Measurements from ENCODE around the gene PCDHGA7.
"Not testable (repeated sequence)": the region's sequence is repeated elsewhere in the genome, so short reads cannot be mapped to it uniquely, and the experiment has no call there.

PCDHGA7 gene

GRCh38 chr5:141409598-141410306 lies 27.2 kb downstream of the PCDHGA7 start:
- DNase-seq (ENCODE audit: low read depth) = no peak
- no peak overlapping the region for H3K4me3 ChIP-seq (ENCODE audit: low read length)
- TF ChIP-seq, protein P1, sequence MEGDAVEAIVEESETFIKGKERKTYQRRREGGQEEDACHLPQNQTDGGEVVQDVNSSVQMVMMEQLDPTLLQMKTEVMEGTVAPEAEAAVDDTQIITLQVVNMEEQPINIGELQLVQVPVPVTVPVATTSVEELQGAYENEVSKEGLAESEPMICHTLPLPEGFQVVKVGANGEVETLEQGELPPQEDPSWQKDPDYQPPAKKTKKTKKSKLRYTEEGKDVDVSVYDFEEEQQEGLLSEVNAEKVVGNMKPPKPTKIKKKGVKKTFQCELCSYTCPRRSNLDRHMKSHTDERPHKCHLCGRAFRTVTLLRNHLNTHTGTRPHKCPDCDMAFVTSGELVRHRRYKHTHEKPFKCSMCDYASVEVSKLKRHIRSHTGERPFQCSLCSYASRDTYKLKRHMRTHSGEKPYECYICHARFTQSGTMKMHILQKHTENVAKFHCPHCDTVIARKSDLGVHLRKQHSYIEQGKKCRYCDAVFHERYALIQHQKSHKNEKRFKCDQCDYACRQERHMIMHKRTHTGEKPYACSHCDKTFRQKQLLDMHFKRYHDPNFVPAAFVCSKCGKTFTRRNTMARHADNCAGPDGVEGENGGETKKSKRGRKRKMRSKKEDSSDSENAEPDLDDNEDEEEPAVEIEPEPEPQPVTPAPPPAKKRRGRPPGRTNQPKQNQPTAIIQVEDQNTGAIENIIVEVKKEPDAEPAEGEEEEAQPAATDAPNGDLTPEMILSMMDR (IDR thresholded peaks at IDR 0.05; ENCODE audit: insufficient read depth, low read depth, low read length, missing control alignments) = no peak

- TF ChIP-seq, protein P1 (IDR thresholded peaks at IDR 0.05; ENCODE audit: insufficient read depth, low read depth, low read length, missing control alignments) = no peak
- DNase-seq (ENCODE audit: low read depth) = no peak
- H3K4me3 ChIP-seq (ENCODE audit: low read length) = no peak overlapping the region
Measured at GRCh38 chr5:141411575-141411974, 29.0 kb downstream of the PCDHGA7 start.

DNA sequence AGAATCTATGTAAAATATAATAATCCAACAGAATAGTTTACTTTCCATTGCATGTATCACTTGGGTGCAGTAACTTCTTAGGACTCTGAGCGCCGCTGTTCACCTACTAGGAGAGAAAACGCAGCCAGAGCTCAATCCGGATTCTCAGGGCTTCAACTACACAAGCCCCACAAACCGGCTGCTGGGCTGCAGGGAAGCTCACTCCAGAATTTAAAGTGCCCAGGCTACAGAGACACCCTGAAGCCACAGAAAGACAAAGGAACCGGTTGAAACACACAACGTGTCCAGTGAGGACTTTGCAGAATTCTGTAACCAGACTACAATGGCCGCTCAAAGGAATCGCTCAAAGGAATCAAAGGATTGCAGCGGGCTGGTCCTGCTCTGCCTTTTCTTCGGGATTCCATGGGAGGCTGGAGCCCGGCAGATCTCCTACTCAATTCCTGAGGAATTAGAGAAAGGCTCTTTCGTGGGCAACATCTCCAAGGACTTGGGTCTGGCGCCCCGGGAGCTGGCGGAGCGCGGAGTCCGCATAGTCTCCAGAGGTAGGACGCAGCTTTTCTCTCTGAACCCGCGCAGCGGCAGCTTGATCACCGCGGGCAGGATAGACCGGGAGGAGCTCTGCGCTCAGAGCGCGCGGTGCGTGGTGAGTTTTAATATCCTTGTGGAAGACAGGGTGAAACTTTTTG lies 30.5 kb downstream of the PCDHGA7 start, which contains the start of gene PCDHGA10:
Gene PCDHGA10 (plus strand): TSS at position 134 of the 686 bp plus-strand sequence. CDS start 189 bp downstream, at position 323.
- peak; percentile 79 for DNase-seq (ENCODE audit: low read depth)
- H3K4me3 ChIP-seq (ENCODE audit: low read length) = peak within 1 kb of the TSS; percentile 55
- TF ChIP-seq, protein P1 (IDR thresholded peaks at IDR 0.05; ENCODE audit: insufficient read depth, low read depth, low read length, missing control alignments) = peak; percentile 74

DNA sequence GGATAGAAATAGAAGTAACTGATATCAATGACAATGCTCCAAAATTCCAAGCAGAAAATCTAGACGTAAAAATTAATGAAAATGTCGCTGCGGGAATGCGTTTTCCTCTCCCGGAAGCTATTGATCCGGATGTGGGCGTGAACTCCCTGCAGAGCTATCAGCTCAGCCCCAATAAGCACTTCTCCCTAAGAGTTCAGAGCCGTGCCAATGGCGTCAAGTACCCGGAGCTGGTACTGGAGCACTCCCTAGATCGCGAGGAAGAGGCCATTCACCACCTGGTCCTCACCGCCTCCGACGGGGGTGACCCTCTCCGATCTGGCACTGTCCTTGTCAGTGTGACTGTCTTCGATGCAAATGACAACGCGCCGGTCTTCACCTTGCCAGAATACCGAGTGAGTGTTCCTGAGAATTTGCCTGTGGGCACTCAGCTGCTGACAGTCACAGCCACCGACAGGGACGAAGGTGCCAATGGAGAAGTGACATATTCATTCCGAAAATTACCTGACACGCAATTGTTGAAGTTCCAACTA lies 31.1 kb downstream of the PCDHGA7 start:
- TF ChIP-seq, protein P1 (IDR thresholded peaks at IDR 0.05; ENCODE audit: insufficient read depth, low read depth, low read length, missing control alignments) = no peak
- no peak for DNase-seq (ENCODE audit: low read depth)
- peak overlapping the region; percentile 55 for H3K4me3 ChIP-seq (ENCODE audit: low read length)

DNA sequence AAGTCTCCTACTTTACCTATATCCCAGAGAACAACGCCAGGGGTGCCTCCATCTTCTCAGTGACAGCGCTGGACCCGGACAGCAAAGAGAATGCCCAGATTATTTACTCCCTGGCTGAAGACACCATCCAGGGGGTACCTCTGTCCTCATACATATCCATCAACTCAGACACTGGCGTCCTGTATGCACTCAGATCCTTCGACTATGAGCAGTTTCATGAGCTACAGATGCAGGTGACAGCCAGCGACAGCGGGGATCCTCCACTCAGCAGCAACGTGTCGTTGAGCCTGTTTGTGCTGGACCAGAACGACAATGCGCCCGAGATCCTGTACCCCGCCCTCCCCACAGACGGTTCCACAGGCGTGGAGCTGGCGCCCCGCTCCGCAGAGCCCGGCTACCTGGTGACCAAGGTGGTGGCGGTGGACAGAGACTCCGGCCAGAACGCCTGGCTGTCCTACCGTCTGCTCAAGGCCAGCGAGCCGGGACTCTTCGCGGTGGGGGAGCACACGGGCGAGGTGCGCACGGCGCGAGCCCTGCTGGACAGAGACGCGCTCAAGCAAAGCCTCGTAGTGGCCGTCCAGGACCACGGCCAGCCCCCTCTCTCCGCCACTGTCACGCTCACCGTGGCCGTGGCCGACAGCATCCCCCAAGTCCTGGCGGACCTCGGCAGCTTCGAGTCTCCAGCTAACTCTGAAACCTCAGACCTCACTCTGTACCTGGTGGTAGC lies 32.2 kb downstream of the PCDHGA7 start:
- not testable (repeated sequence) for H3K4me3 ChIP-seq (ENCODE audit: low read length); DNase-seq (ENCODE audit: low read depth)

GRCh38 chr5:141415275-141415618 lies 32.7 kb downstream of the PCDHGA7 start:
- DNase-seq (ENCODE audit: low read depth); H3K4me3 ChIP-seq (ENCODE audit: low read length): not testable (repeated sequence)

- peak within 1 kb of the TSS; percentile 48 for H3K4me3 ChIP-seq (ENCODE audit: low read length)
- TF ChIP-seq, protein P1 (IDR thresholded peaks at IDR 0.05; ENCODE audit: insufficient read depth, low read depth, low read length, missing control alignments) = peak; percentile 79
- peak; percentile 84 for DNase-seq (ENCODE audit: low read depth)
Measured at GRCh38 chr5:141417494-141418172, 35.1 kb downstream of the PCDHGA7 start, which contains the start of gene PCDHGB7. Gene PCDHGB7 (plus strand): TSS chr5:141417677. CDS start chr5:141417860, 183 bp downstream.

All from epithelial cell of esophagus (primary cell).